Measurements from ENCODE around the gene IL20RA.

IL20RA gene

GRCh38 chr6:137045222-137045789, 541 bp upstream of the IL20RA start:
- TF ChIP-seq, protein P1, sequence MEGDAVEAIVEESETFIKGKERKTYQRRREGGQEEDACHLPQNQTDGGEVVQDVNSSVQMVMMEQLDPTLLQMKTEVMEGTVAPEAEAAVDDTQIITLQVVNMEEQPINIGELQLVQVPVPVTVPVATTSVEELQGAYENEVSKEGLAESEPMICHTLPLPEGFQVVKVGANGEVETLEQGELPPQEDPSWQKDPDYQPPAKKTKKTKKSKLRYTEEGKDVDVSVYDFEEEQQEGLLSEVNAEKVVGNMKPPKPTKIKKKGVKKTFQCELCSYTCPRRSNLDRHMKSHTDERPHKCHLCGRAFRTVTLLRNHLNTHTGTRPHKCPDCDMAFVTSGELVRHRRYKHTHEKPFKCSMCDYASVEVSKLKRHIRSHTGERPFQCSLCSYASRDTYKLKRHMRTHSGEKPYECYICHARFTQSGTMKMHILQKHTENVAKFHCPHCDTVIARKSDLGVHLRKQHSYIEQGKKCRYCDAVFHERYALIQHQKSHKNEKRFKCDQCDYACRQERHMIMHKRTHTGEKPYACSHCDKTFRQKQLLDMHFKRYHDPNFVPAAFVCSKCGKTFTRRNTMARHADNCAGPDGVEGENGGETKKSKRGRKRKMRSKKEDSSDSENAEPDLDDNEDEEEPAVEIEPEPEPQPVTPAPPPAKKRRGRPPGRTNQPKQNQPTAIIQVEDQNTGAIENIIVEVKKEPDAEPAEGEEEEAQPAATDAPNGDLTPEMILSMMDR (IDR thresholded peaks at IDR 0.05; ENCODE audit: insufficient read depth, low read depth, low read length, missing control alignments) = no peak
- H3K4me3 ChIP-seq (ENCODE audit: low read length) = no peak overlapping the region
- DNase-seq (ENCODE audit: low read depth) = peak; percentile 19

GRCh38 chr6:137043710-137044365, 927 bp downstream of the IL20RA start:
- H3K4me3 ChIP-seq (ENCODE audit: low read length) = peak overlapping the region; percentile 70
- TF ChIP-seq, protein P1 (IDR thresholded peaks at IDR 0.05; ENCODE audit: insufficient read depth, low read depth, low read length, missing control alignments) = no peak
- peak; percentile 46 for DNase-seq (ENCODE audit: low read depth)

GRCh38 chr6:137040393-137040792, 4.4 kb downstream of the IL20RA start:
- no peak overlapping the region for H3K4me3 ChIP-seq (ENCODE audit: low read length)
- no peak for DNase-seq (ENCODE audit: low read depth)
- TF ChIP-seq, protein P1 (IDR thresholded peaks at IDR 0.05; ENCODE audit: insufficient read depth, low read depth, low read length, missing control alignments) = peak; percentile 14

DNA sequence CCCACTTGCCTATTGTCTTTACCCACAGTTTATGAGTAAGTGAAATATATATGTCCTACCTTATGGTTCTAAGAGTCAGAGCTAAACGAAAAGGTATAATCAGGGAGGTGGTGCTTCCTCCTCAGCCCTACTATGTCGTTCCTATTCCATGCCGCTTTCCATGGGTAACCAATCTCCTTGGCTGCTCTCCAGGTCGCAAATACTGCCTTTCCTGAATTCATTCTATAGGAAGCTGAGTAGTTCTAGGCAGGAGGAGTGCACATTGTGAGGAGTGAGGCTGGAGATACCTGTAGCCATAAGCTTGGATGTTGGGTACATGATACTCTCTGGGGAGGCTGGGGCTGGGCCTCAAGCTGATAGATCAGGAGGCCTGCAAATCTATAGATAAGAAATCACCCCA, 5.8 kb downstream of the IL20RA start:
- DNase-seq (ENCODE audit: low read depth) = no peak
- no peak overlapping the region for H3K4me3 ChIP-seq (ENCODE audit: low read length)
- TF ChIP-seq, protein P1 (IDR thresholded peaks at IDR 0.05; ENCODE audit: insufficient read depth, low read depth, low read length, missing control alignments) = no peak

DNA sequence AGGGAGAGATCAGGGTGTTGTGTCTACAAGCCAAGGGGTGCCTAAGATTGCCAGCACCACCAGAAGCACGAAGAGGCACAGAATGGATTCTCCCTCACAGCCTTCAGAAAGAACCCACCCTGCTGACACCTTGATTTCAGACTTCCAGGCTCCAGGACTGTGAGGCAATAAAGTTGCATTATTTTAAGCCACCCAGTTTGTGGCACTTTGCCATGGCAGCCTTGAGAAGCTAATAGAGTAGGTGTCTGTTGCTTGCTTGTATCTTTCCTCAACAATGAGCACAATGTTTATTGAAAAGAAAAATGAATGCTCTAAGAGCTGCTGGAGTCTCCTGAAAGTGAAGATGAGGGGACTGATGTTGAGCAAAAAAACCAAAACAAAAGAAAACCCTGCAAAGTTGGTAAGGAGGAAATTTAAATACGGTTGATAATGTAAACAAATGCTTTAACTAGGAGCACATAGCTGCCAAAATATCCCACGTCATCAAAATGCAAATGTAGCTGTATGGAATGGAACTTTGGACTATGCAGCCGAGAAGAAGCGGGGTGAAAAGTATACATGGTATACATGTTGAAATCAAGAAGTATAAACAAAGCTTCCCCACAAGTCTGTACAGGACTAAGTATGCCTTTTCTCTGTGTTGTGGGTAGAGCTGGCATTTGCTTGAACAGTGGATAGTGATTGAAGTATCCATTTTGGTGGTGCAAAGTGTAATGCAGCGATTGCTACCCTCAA, 8.0 kb downstream of the IL20RA start:
- H3K4me3 ChIP-seq (ENCODE audit: low read length) = no peak overlapping the region
- TF ChIP-seq, protein P1 (IDR thresholded peaks at IDR 0.05; ENCODE audit: insufficient read depth, low read depth, low read length, missing control alignments) = no peak
- peak; percentile 71 for DNase-seq (ENCODE audit: low read depth)

- TF ChIP-seq, protein P1 (IDR thresholded peaks at IDR 0.05; ENCODE audit: insufficient read depth, low read depth, low read length, missing control alignments) = no peak
- peak; percentile 21 for DNase-seq (ENCODE audit: low read depth)
- H3K4me3 ChIP-seq (ENCODE audit: low read length) = no peak overlapping the region
Measured at GRCh38 chr6:137033828-137034227, 10.9 kb downstream of the IL20RA start.

Measured in epithelial cell of esophagus (primary cell).